Measurements from ENCODE around the gene GNB1.
"Not testable (repeated sequence)": the region's sequence is repeated elsewhere in the genome, so short reads cannot be mapped to it uniquely, and the experiment has no call there.

GRCh38 chr1:1737675-1738590 lies 153.0 kb downstream of the GNB1 start:
- not testable (repeated sequence) for TF ChIP-seq CTCF, POLR2A (IDR thresholded peaks at IDR 0.05)
